Neural progenitor cell (in vitro differentiated cells): ENCODE measurements around the gene ARHGAP19. TPM values are rescaled to one million over a fixed set of nuclear protein-coding genes. Genes with fewer than 3 reads are reported as not detected.
A peak's percentile ranks its signal among the peaks of the same experiment; 100 is the strongest.

ENCODE experiments used
- DNase-seq: peaks from one replicate; pipeline ENCODE4 v3.0.0-alpha.2; 2016; ENCODE audit warnings: low spot score
- H2AFZ ChIP-seq: fragments of 200-600 bp; sonication (generic); replicated peaks from 2 replicates; pipeline ENCODE4 v1.6.1; 2016; ENCODE audit warnings: antibody characterized with exemption
- H3F3A ChIP-seq: fragments of 200-600 bp; sonication (generic); 2 replicates; pipeline ENCODE4 v1.6.1; 2016; ENCODE audit warnings: antibody characterized with exemption, low read depth
- H3K27ac ChIP-seq: fragments of 200-600 bp; sonication (generic); 2 replicates; pipeline ENCODE4 v1.5.1; 2016; ENCODE audit warnings: mild to moderate bottlenecking
- H3K27me3 ChIP-seq: fragments of 200-600 bp; sonication (generic); 2 replicates; pipeline ENCODE4 v1.6.1; 2016; ENCODE audit warnings: mild to moderate bottlenecking, moderate library complexity
- H3K36me3 ChIP-seq: fragments of 200-600 bp; sonication (generic); 2 replicates; pipeline ENCODE4 v1.5.1; 2016
- H3K4me1 ChIP-seq: fragments of 200-600 bp; sonication (generic); 2 replicates; pipeline ENCODE4 v1.6.1; 2016; ENCODE audit warnings: mixed run types
- H3K4me2 ChIP-seq: fragments of 200-600 bp; sonication (generic); 2 replicates; pipeline ENCODE4 v1.6.1; 2016
- H3K4me3 ChIP-seq: fragments of 200-600 bp; sonication (generic); 2 replicates; pipeline ENCODE4 v1.5.1; 2016
- H3K79me2 ChIP-seq: fragments of 200-600 bp; sonication (generic); 2 replicates; pipeline ENCODE4 v1.6.1; 2016; ENCODE audit warnings: low read depth
- H3K9ac ChIP-seq: fragments of 200-600 bp; sonication (generic); 2 replicates; pipeline ENCODE4 v1.6.1; 2016
- H3K9me3 ChIP-seq: fragments of 200-600 bp; sonication (generic); 2 replicates; pipeline ENCODE4 v1.5.1; 2016; ENCODE audit warnings: low read depth
- H4K20me1 ChIP-seq: fragments of 200-600 bp; sonication (generic); 2 replicates; pipeline ENCODE4 v1.6.1; 2016; ENCODE audit warnings: low read depth
- H3K27ac Mint-ChIP-seq: 3 replicates; pipeline ENCODE4 v1.8.0; 2021; ENCODE audit warnings: mixed read lengths
- H3K27me3 Mint-ChIP-seq: 2 replicates; pipeline ENCODE4 v1.8.0; 2022; ENCODE audit warnings: low read depth, mild to moderate bottlenecking, inconsistent platforms, moderate library complexity, mixed read lengths; ENCODE audit not compliant: insufficient read depth
- H3K36me3 Mint-ChIP-seq: 3 replicates; pipeline ENCODE4 v1.8.0; 2021; ENCODE audit warnings: mixed read lengths
- H3K4me1 Mint-ChIP-seq: 3 replicates; pipeline ENCODE4 v1.8.0; 2021; ENCODE audit warnings: mixed read lengths
- H3K4me3 Mint-ChIP-seq: 3 replicates; pipeline ENCODE4 v1.8.0; 2021; ENCODE audit warnings: mild to moderate bottlenecking, moderate library complexity, mixed read lengths
- H3K9me3 Mint-ChIP-seq: 3 replicates; pipeline ENCODE4 v1.8.0; 2020; ENCODE audit warnings: mixed read lengths
- CTCF ChIP-seq: fragments of 200-600 bp; sonication (generic); IDR thresholded peaks from 2 replicates; pipeline ENCODE4 v1.5.1; 2017; ENCODE audit warnings: antibody characterized with exemption, mild to moderate bottlenecking
- EZH2 ChIP-seq: fragments of 200-600 bp; sonication (generic); IDR thresholded peaks from 2 replicates; pipeline ENCODE4 v1.6.1; 2017; ENCODE audit warnings: antibody characterized with exemption, mild to moderate bottlenecking, moderate library complexity
- EZH2phosphoT487 ChIP-seq: fragments of 200-600 bp; sonication (generic); IDR thresholded peaks from 2 replicates; pipeline ENCODE4 v1.6.1; 2017; ENCODE audit warnings: antibody characterized with exemption
- total RNA-seq: library from RNA; depleted of rRNA; stranded (reverse); fragments of >200 nt; gene quantifications from 2 replicates; pipeline ENCODE4 v1.2.3, GENCODE V29; 2015; ENCODE audit warnings: low replicate concordance

The ARHGAP19 gene
- total RNA-seq, 1 donor from 2014 or later = 88.8 TPM

GRCh38 chr10:97176226-97176625, 116.2 kb downstream of the ARHGAP19 start:
- no peak overlapping the region for H3K27ac ChIP-seq
- no peak for TF ChIP-seq EZH2phosphoT487
- TF ChIP-seq EZH2 = no peak
- H3K27ac Mint-ChIP-seq = no peak overlapping the region
- H3F3A ChIP-seq = peaks cover 18% of the 10 kb centered on the region
- peaks cover 13% of the 10 kb centered on the region for H3K4me1 ChIP-seq
- H3K9ac ChIP-seq = no peak overlapping the region
- H3K9me3 Mint-ChIP-seq = no peaks in the 10 kb centered on the region
- H3K4me3 ChIP-seq = no peak overlapping the region
- peaks cover 18% of the 10 kb centered on the region for H3K4me1 Mint-ChIP-seq
- DNase-seq = no peak
- no peaks in the 10 kb centered on the region for H3K36me3 ChIP-seq
- H3K79me2 ChIP-seq = no peaks in the 10 kb centered on the region
- H2AFZ ChIP-seq = no peak overlapping the region
- peaks cover 31% of the 10 kb centered on the region for H4K20me1 ChIP-seq
- peaks cover 64% of the 10 kb centered on the region for H3K27me3 ChIP-seq
- no peak overlapping the region for H3K4me3 Mint-ChIP-seq
- H3K4me2 ChIP-seq = no peak overlapping the region
- H3K36me3 Mint-ChIP-seq = no peaks in the 10 kb centered on the region
- H3K9me3 ChIP-seq = no peaks in the 10 kb centered on the region
- peaks cover 34% of the 10 kb centered on the region for H3K27me3 Mint-ChIP-seq

- H3K9me3 Mint-ChIP-seq = no peaks in the 10 kb centered on the region
- H3K79me2 ChIP-seq = no peaks in the 10 kb centered on the region
- H3K4me2 ChIP-seq = no peak overlapping the region
- peaks cover 30% of the 10 kb centered on the region for H3K27me3 Mint-ChIP-seq
- no peak overlapping the region for H3K9ac ChIP-seq
- H4K20me1 ChIP-seq = peaks cover 24% of the 10 kb centered on the region
- H3K4me3 ChIP-seq = no peak overlapping the region
- H2AFZ ChIP-seq = no peak overlapping the region
- H3K27ac Mint-ChIP-seq = peak overlapping the region; percentile 29
- H3F3A ChIP-seq = peaks cover 20% of the 10 kb centered on the region
- H3K4me1 Mint-ChIP-seq = peaks cover 19% of the 10 kb centered on the region
- TF ChIP-seq EZH2phosphoT487 = no peak
- no peak overlapping the region for H3K27ac ChIP-seq
- H3K4me1 ChIP-seq = peaks cover 19% of the 10 kb centered on the region
- no peak overlapping the region for H3K4me3 Mint-ChIP-seq
- H3K9me3 ChIP-seq = no peaks in the 10 kb centered on the region
- peaks cover 58% of the 10 kb centered on the region for H3K27me3 ChIP-seq
- H3K36me3 Mint-ChIP-seq = no peaks in the 10 kb centered on the region
- H3K36me3 ChIP-seq = no peaks in the 10 kb centered on the region
- no peak for DNase-seq
These were observed 116.9 kb downstream of the ARHGAP19 start for GRCh38 chr10:97175586-97175985.

- Histone ChIP-seq H3K4me2 (no peak overlapping the region), H3K36me3 (no peaks in the 10 kb centered on the region), H3K27me3 (peaks cover 51% of the 10 kb centered on the region), H3K27ac (no peak overlapping the region), H3K4me1 (peaks cover 22% of the 10 kb centered on the region), H4K20me1 (peaks cover 18% of the 10 kb centered on the region), H3K79me2 (no peaks in the 10 kb centered on the region), H3K4me3 (no peak overlapping the region), H3F3A (peaks cover 13% of the 10 kb centered on the region), H3K9me3 (no peaks in the 10 kb centered on the region), H3K9ac (no peak overlapping the region), H2AFZ (no peak overlapping the region)
- Mint-ChIP-seq H3K4me1 (peaks cover 20% of the 10 kb centered on the region), H3K27ac (no peak overlapping the region), H3K27me3 (peaks cover 27% of the 10 kb centered on the region), H3K4me3 (no peak overlapping the region), H3K9me3 (no peaks in the 10 kb centered on the region), H3K36me3 (no peaks in the 10 kb centered on the region)
- DNase-seq = no peak
- TF ChIP-seq EZH2phosphoT487 (no peak), CTCF (no peak), EZH2 (no peak)
These were observed 117.5 kb downstream of the ARHGAP19 start for GRCh38 chr10:97174941-97175340.

- Histone ChIP-seq H3K9ac (no peak overlapping the region), H2AFZ (no peak overlapping the region), H3K36me3 (no peaks in the 10 kb centered on the region), H3K4me1 (peaks cover 18% of the 10 kb centered on the region), H4K20me1 (peaks cover 14% of the 10 kb centered on the region), H3K9me3 (no peaks in the 10 kb centered on the region), H3F3A (peaks cover 8% of the 10 kb centered on the region), H3K27me3 (peaks cover 45% of the 10 kb centered on the region), H3K27ac (no peak overlapping the region), H3K4me2 (no peak overlapping the region), H3K4me3 (no peak overlapping the region), H3K79me2 (no peaks in the 10 kb centered on the region)
- H3K9me3 Mint-ChIP-seq = no peaks in the 10 kb centered on the region
- H3K4me1 Mint-ChIP-seq = peaks cover 22% of the 10 kb centered on the region
- H3K4me3 Mint-ChIP-seq = no peak overlapping the region
- no peaks in the 10 kb centered on the region for H3K36me3 Mint-ChIP-seq
- DNase-seq = no peak
- no peak for TF ChIP-seq EZH2phosphoT487
- no peak for TF ChIP-seq EZH2
- no peak for TF ChIP-seq CTCF
- peaks cover 26% of the 10 kb centered on the region for H3K27me3 Mint-ChIP-seq
- H3K27ac Mint-ChIP-seq = no peak overlapping the region
These were observed 118.1 kb downstream of the ARHGAP19 start for GRCh38 chr10:97174276-97174775.
